H1 (cell line): ENCODE data around the gene KIAA0040. TPM values are rescaled to one million over a fixed set of nuclear protein-coding genes. Genes with fewer than 3 reads are reported as not detected.

Experiments used
- CREB1 ChIP-seq: IDR thresholded peaks from 2 replicates; pipeline ENCODE4 v1.6.1; 2012; ENCODE audit warnings: inconsistent platforms
- GTF2F1 ChIP-seq: IDR thresholded peaks from 2 replicates; pipeline ENCODE4 v1.6.1; 2012; ENCODE audit warnings: low read depth, low read length, improper control_type of control experiment, borderline replicate concordance
- JUN ChIP-seq: IDR thresholded peaks from 2 replicates; pipeline ENCODE4 v1.6.1; 2011; ENCODE audit warnings: low read depth, mild to moderate bottlenecking, improper control_type of control experiment, low read length
- KDM4A ChIP-seq: IDR thresholded peaks from one replicate; pipeline ENCODE4 v1.7.1; 2012; ENCODE audit warnings: low read depth, mild to moderate bottlenecking, moderate library complexity, low read length, inconsistent platforms; ENCODE audit not compliant: severe bottlenecking
- MAFK ChIP-seq: IDR thresholded peaks from 2 replicates; pipeline ENCODE4 v1.6.1; 2012; ENCODE audit warnings: low read depth, mild to moderate bottlenecking, improper control_type of control experiment, low read length
- POLR2A ChIP-seq, 2 experiments: IDR thresholded peaks; 1 replicate in 1 of 2; 2 replicates in 1 of 2; pipeline ENCODE4 v1.6.1; 2011; ENCODE audit warnings: low read depth in 2 of 2, low read length in 2 of 2, mild to moderate bottlenecking in 2 of 2; ENCODE audit errors: control extremely low read depth in 1 of 2
- POU5F1 ChIP-seq: IDR thresholded peaks from 2 replicates; pipeline ENCODE4 v1.6.1; 2011; ENCODE audit warnings: low read depth, mild to moderate bottlenecking, low read length, moderate library complexity
- RAD21 ChIP-seq, 2 experiments: IDR thresholded peaks in 1 of 2; conservative IDR thresholded peaks in 1 of 2; 2 replicates each; pipeline ENCODE4 v1.6.1; 2011; ENCODE audit warnings: low read depth in 2 of 2, low read length in 2 of 2, improper control_type of control experiment in 1 of 2, inconsistent platforms in 1 of 2, mild to moderate bottlenecking in 1 of 2, moderate library complexity in 1 of 2
- RXRA ChIP-seq: IDR thresholded peaks from 2 replicates; pipeline ENCODE4 v1.6.1; 2011; ENCODE audit warnings: low read depth, mild to moderate bottlenecking, low read length, moderate library complexity; ENCODE audit not compliant: insufficient read depth
- SRF ChIP-seq: IDR thresholded peaks from 2 replicates; pipeline ENCODE4 v1.6.1; 2011; ENCODE audit warnings: mild to moderate bottlenecking, low read depth, low read length, moderate library complexity
- TAF1 ChIP-seq: IDR thresholded peaks from 2 replicates; pipeline ENCODE4 v1.6.1; 2011; ENCODE audit warnings: mild to moderate bottlenecking, low read depth, low read length
- TEAD4 ChIP-seq: IDR thresholded peaks from 2 replicates; pipeline ENCODE4 v1.6.1; 2012; ENCODE audit warnings: low read depth, low read length, inconsistent platforms, mixed read lengths
- polyA plus RNA-seq, 7 experiments: library from polyadenylated mRNA; depleted of rRNA in 3 of 7; stranded (reverse) in 5 of 7; unstranded in 2 of 7; fragments of >200 nt in 5 of 7; fragments of 200-250 nt in 2 of 7; gene quantifications; 1 replicate in 5 of 7; 2 replicates in 1 of 7; 4 replicates in 1 of 7; pipeline versions ENCODE4 v1.2.1 to v1.2.3, GENCODE V29; 2011 to 2013; ENCODE audit warnings: missing spikeins in 2 of 7, mixed read lengths in 2 of 7
- total RNA-seq: library from RNA; stranded (reverse); fragmentation: NEBNext Ultra II Directional; extraction: Animal tissue kit (Norgen Biotek cat#: 25700); gene quantifications from 2 replicates; pipeline ENCODE4 v1.2.1, GENCODE V29; 2021
- TF ChIP-seq, protein P1 (sequence below), 3 experiments: IDR thresholded peaks; 1 replicate in 2 of 3; 2 replicates in 1 of 3; pipeline versions ENCODE4 v1.5.1 to v1.6.1; 2011; ENCODE audit warnings: low read length in 3 of 3, mild to moderate bottlenecking in 3 of 3, inconsistent platforms in 2 of 3, low read depth in 1 of 3, moderate library complexity in 1 of 3; ENCODE audit not compliant: insufficient read depth in 1 of 3; ENCODE audit errors: control extremely low read depth in 1 of 3
- TF ChIP-seq, protein P2 (sequence below): IDR thresholded peaks from 2 replicates; pipeline ENCODE4 v1.6.1; 2011; ENCODE audit warnings: low read length, improper control_type of control experiment

KIAA0040 gene
- total and polyA plus RNA-seq, 2 of the 8 experiments (the other 6 are each of a cell fraction or from before 2014, with no cell fraction given), result 11.0 to 14.1 TPM

DNA sequence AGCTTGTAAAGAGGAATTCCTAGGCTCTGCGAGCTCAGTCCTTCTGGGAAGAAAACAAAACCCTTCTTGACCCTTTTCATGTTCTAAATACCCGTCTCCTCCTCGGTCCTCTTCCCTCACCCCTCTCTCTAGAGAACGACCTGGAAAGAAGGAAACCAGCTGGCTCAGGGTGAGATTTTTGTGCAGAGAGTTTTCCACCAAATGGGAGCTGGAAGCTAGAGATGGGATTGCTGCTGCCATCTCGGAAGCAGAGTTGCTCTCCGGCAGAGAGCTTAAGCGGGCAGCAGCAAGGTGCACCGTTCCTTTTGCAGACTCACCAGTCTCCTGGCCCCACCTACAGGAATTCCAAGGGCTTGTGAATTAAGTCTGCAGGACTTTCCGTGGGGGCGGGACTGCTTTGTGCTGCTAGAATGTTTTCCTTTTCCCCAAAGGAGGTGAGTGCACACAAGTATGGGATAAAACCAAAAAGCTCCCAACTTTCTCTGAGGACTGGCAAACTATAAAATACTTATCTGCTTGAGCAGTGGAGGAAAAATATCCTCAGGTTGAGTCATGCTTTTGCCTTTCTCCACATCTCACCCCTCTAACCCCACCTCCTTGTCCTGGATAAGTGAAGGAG, 29.1 kb upstream of the KIAA0040 start (continued):
- no peak for TF ChIP-seq POU5F1
- no peak for TF ChIP-seq KDM4A
- TF ChIP-seq, protein P1, sequence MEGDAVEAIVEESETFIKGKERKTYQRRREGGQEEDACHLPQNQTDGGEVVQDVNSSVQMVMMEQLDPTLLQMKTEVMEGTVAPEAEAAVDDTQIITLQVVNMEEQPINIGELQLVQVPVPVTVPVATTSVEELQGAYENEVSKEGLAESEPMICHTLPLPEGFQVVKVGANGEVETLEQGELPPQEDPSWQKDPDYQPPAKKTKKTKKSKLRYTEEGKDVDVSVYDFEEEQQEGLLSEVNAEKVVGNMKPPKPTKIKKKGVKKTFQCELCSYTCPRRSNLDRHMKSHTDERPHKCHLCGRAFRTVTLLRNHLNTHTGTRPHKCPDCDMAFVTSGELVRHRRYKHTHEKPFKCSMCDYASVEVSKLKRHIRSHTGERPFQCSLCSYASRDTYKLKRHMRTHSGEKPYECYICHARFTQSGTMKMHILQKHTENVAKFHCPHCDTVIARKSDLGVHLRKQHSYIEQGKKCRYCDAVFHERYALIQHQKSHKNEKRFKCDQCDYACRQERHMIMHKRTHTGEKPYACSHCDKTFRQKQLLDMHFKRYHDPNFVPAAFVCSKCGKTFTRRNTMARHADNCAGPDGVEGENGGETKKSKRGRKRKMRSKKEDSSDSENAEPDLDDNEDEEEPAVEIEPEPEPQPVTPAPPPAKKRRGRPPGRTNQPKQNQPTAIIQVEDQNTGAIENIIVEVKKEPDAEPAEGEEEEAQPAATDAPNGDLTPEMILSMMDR (IDR thresholded peaks at IDR 0.05; ENCODE audit: control extremely low read depth in 1 of 3, insufficient read depth in 1 of 3, low read depth in 1 of 3, low read length in 3 of 3), result peak; percentile 14 to 33 (median 14); a peak in 3 of 4 replicates
- no peak for TF ChIP-seq SRF
- TF ChIP-seq POLR2A (IDR thresholded peaks at IDR 0.05; ENCODE audit: control extremely low read depth in 1 of 2, low read depth in 2 of 2, low read length in 2 of 2), result no peak
- peak; percentile 90 for TF ChIP-seq TEAD4
- TF ChIP-seq, protein P2, sequence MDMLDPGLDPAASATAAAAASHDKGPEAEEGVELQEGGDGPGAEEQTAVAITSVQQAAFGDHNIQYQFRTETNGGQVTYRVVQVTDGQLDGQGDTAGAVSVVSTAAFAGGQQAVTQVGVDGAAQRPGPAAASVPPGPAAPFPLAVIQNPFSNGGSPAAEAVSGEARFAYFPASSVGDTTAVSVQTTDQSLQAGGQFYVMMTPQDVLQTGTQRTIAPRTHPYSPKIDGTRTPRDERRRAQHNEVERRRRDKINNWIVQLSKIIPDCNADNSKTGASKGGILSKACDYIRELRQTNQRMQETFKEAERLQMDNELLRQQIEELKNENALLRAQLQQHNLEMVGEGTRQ, result no peak
- no peak for TF ChIP-seq RXRA
- TF ChIP-seq MAFK, result no peak
- TF ChIP-seq TAF1, result no peak
- no peak for TF ChIP-seq CREB1
- no peak for TF ChIP-seq JUN
- TF ChIP-seq GTF2F1, result no peak
- peak; percentile 55 to 61 for TF ChIP-seq RAD21 (IDR thresholded peaks at IDR 0.05 in 1 of 2, conservative IDR thresholded peaks at IDR 0.05 in 1 of 2; ENCODE audit: low read depth in 2 of 2, low read length in 2 of 2)
